ENCODE measurements around the gene DOLPP1.
A peak's percentile ranks its signal among the peaks of the same experiment; 100 is the strongest.
"Not testable (repeated sequence)": the region's sequence is repeated elsewhere in the genome, so short reads cannot be mapped to it uniquely, and the experiment has no call there.

The DOLPP1 gene

GRCh38 chr9:129111528-129112151, 30.7 kb downstream of the DOLPP1 start:
- DNase-seq = peak in 7 of 14 donors; percentile 23 to 82 (median 64)

DNA sequence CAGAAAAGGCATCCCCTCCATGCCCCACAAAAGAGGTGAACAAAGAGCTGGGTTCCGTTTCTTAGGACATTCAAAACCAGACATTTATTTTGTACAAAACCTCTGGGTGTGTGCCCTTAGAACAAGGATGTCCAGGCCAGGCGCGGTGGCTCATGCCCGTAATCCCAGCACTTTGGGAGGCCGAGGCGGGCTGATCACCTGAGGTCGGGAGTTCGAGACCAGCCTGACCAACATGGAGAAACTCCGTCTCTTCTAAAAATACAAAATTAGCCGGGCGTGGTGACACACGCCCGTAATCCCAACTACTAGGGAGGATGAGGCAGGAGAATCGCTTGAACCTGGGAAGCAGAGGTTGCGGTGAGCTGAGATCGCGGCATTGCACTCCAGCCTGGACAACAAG, 31.6 kb downstream of the DOLPP1 start:
- DNase-seq = not testable (repeated sequence)

DNA sequence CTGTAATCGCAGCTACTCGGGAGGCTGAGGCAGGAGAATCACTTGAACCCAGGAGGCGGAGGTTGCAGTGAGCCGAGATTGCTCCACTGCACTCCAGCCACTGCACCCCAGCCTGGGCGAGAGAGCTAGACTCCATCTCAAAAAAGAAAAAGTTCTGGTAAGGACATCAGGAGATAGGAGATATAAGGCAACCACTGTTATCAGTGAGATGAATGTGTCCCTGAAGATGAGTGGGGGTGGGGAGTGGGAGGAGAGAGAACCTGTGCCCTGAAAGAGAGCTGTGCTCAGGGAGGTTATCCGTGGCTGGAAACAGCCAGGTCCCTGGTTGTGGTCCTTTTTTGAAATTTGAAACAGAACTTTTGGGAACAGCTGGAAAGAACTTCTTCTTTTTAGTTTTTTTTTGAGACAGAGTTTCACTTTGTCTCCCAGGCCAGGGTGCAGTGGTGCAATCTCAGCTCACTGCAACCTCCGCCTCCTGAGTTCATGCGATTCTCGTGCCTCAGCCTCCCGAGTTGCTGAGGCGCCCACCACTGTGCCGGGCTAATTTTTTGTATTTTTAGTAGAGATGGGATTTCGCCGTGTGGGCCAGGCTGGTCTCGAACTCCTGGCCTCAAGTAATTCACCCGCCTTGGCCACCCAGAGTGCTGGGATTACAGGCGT, 32.9 kb downstream of the DOLPP1 start:
- no peak for DNase-seq

- no peak for DNase-seq
Observed at GRCh38 chr9:129118799-129119198, 37.9 kb downstream of the DOLPP1 start.

DNA sequence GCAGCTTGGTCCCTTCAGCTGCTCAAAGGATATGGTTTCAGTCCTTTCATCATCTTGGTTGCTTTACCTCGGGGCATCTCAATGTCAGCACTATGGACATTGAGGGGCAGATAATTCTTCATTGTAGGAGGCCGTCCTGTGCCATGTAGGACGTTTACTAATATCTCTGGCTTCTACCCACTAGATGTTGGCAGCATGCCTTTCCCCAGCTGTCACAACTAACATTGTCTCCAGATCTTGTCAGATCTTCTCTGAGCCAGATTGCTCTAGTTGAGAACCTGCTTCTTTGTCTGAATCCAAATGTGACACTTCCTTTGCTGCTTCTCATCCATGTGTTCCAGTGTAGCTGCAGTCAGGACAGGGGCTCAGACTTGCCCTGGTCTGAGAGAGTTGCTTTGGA, 40.6 kb downstream of the DOLPP1 start:
- peak in 4 of 14 donors; percentile 13 to 38 (median 18) for DNase-seq

- DNase-seq = no peak
Observed at GRCh38 chr9:129122133-129122532, 41.2 kb downstream of the DOLPP1 start.

DNA sequence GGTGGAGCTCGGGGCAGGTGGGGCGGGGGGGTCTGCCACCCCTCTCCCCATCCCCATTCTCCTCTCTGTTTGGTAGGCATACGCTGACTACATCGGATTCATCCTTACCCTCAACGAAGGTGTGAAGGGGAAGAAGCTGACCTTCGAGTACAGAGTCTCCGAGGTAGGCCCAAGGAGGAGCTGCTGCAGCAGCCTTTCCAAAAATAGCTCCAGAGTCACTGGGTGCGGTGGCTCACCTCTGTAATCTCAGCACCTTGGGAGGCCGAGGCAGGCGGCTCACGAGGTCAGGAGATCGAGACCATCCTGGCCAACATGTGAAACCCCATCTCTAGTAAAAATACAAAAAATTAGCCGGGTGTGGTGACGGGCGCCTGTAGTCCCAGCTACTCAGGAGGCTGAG, 42.1 kb downstream of the DOLPP1 start:
- DNase-seq = not testable (repeated sequence)

DNA sequence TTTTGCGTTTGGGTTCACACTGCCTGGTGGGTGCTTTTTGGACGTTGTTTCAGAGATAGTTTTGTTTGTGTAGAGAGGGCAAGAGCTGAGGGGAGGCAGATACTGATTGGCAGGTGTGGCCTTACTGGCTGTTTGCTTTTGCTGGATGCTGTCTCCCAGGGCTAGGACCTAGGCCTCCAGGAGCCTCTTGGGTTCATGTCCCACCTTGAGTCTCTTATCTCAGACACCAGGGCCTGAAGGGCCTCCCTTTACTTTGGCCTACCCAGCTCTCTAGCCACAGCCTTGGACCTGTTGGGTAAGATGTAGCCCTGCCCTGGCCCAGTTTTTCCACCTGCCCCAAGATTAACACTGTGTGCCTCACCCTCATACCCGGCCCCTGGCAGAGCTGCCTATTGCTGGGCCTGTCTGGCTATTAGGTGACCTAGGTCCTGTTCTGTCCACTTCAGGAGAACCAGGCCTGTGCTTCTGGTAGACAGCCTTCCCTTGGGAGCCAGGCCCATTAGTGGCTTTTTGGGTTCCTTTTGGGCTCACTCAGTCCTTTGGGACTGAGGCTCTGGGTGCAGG, 43.7 kb downstream of the DOLPP1 start:
- no peak for DNase-seq

DNA sequence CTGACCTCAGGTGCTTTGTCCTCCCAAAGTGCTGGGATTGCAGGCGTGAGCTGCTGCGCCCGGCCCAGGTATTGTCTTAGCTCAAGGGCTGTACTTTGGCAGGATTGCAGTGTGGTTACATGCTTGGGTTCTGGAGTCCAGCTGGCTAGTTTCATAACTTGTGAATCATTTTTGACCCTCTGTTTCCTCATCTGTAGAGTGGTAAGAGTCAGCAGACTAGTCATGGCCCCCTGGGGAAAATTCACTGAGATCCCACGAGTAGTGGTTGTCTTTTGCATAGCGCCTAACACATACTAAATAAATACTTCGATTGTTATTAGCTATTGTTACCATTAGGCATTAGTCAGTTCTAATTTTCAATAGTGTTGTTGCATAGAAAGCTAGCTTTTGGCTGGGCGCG, 44.6 kb downstream of the DOLPP1 start:
- no peak for DNase-seq

DNA sequence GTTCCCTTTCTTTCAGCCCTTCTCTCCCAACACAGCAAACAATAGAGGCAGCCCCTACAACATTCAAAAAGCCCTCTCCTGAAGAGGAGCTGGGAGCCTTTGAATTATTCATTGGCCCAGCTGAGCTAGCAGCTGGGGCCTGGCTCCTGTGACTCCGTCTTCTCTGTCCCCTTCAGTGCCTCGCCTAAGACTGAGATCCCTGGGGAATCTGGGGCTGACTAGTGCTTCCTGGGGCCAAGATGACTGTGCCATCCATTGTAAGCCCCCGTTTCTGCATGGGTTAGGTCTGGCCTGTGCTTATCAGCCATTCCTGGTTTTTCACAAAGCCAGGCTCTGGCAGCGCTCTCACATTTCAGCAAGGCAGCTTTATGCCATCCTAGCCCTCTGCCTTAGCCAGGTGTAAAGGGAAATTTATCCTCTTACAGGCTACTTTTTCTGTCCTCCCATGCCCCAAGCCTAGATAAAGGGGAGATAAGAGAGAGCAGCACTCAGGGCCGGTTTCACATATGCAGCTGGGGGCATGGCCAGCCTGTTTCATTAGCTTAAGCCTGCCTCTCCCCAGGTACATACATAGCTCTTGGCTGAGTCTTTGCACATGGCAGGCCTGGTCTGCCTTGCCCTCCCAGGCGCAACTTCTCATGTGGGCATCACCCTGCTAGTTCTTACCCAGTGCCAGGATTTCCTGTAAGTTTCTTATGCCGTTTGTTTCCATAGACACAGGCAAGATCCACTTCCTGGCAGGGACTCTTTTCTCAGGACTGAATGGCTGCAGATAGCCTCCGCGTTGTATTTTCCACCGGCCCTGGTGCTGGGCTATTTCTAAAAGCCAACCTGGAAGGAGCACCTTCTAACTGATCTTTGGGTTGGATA, 46.1 kb downstream of the DOLPP1 start:
- peak in 2 of 14 donors; percentile 11 to 25 for DNase-seq

GRCh38 chr9:129128689-129129088, 47.8 kb downstream of the DOLPP1 start:
- no peak for DNase-seq

DNA sequence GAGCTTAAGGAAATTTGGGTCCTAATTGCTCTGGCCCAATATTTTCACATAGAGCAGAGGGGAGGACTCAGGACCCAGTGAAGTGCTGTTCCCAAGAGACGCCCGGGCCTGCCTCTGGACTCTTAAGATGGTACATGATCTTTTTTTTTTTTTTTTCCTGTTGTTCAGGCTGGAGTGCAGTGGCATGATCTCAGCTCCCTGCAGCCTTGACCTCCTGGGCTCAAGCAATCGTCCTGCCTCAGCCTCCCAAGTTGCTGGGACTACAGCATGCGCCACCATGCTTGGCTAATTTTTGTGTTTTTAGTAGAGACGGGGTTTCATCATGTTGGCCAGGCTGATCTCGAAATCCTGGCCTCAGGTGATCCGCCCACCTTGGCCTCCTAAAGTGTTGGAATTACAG, 49.4 kb downstream of the DOLPP1 start:
- not testable (repeated sequence) for DNase-seq

- DNase-seq = no peak
Observed at GRCh38 chr9:129130791-129131190, 49.9 kb downstream of the DOLPP1 start.

- peak in 11 of 14 donors; percentile 24 to 71 (median 60) for DNase-seq
Observed at GRCh38 chr9:129131300-129132145, 50.6 kb downstream of the DOLPP1 start.

GRCh38 chr9:129133082-129133481, 52.2 kb downstream of the DOLPP1 start:
- no peak for DNase-seq

DNA sequence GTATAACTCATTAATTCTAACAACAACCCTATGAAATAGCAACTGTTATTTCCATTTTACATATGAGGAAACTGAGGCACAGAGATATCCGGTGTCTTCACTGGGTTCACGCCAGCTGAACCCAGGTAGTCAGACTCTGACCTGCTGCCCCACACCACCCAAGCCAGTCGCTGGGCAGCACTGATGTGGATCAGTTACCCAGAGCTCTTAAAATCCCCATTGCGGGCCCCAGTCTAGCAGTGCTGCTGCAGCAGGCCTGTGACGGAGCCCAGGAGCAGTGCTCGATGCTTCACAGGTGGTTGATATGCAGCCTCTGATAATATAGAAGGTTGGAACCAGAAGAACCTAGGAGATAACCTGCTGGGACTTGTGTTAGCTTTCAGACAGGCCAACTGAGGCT, 54.6 kb downstream of the DOLPP1 start:
- no peak for DNase-seq

DNA sequence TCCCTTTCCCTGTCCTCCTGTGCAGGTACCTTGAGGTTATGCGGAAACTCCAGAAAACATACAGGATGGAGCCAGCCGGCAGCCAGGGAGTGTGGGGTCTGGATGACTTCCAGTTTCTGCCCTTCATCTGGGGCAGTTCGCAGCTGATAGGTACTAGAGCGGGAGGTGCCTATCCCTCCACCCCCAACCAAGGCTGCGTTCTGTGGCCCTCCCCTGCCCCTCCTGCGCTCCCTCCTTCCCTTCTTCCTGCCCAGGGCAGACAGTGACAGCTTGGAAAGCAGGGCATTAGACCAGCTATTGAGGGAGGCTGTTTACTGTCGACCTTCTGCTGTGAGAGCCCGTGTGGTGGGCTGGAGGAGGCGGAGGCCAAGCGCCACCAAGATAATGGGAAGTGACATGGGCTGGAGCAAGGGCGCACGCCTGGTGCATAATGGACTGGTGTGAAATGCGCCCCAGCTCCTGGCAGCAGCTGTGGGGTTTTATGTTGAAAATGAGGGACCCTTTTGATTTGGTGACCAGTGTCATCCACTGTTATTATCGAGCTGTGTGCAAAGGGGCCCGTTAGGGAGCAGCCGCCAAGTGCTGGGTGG, 55.6 kb downstream of the DOLPP1 start:
- DNase-seq = peak in 1 of 14 donors; percentile 65

GRCh38 chr9:129137292-129138143, 56.6 kb downstream of the DOLPP1 start:
- DNase-seq = no peak

DNA sequence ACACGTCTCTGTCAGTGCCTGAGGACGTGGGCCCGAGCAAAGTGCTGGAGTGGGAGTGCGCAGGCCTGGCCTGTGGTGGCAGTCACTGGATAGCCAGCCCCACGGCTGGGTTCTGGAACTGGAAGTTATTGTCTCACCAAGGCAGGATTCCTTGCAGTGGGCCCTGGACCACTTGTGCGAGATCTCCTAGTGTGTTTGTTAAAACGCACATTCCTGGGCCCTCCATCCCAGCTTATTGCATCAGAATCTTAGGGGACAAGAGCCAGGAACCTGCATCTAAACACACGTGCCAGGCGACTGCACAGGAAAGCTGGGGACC, 57.2 kb downstream of the DOLPP1 start:
- no peak for DNase-seq

GRCh38 chr9:129138476-129139232, 57.7 kb downstream of the DOLPP1 start:
- DNase-seq = peak in 5 of 14 donors; percentile 25 to 86 (median 57)
